HepG2 (cell line): Measurements from ENCODE around the gene RAC2. TPM values are rescaled to one million over a fixed set of nuclear protein-coding genes. Genes with fewer than 3 reads are reported as not detected.

Experiments
- ATAC-seq: fragments of 200-7000 bp; cut with Tn5 transposase; 3 replicates; pipeline ENCODE4 v1.9.1; 2020; ENCODE audit warnings: mild to moderate bottlenecking, moderate library complexity
- BruUV-seq: library from RNA; stranded (reverse); fragments of 400-500 nt; replicated peaks from 2 replicates; lab custom pipeline; 2021; lab: Mats Ljungman, UMichigan
- CTCF ChIA-PET: fragments of 300-600 bp; formaldehyde crosslinking; extraction: SDS; loops from one replicate; lab custom pipeline; 2021; ENCODE audit warnings: low total read pairs, inconsistent platforms, low intra/inter-chr PET ratio; lab: Yijun Ruan, JAX
- POLR2A ChIA-PET: fragments of 350-600 bp; sonication (Branson Sonifier 250); formaldehyde crosslinking; loops from one replicate; lab custom pipeline; 2020; ENCODE audit warnings: antibody characterized with exemption, inconsistent platforms; lab: Yijun Ruan, JAX
- DNase-seq: peaks from one replicate; pipeline ENCODE4 v3.0.0-alpha.2; 2015; ENCODE audit warnings: low spot score
- FAIRE-seq: peaks from 3 replicates; lab custom pipeline; 2011; peaks lifted over from hg19 to GRCh38; lab: Jason Lieb, UNC
- H2AFZ ChIP-seq: one replicate; pipeline ENCODE4 v1.6.1; 2011; ENCODE audit warnings: low read length, inconsistent platforms
- H3K27ac ChIP-seq: fragments of 300-600 bp; 3 replicates; pipeline ENCODE4 v1.8.0; 2011; ENCODE audit warnings: mixed run types, mild to moderate bottlenecking, mixed read lengths, low read length, inconsistent platforms; ENCODE audit not compliant: insufficient read depth; ENCODE audit errors: extremely low read length
- H3K27me3 ChIP-seq, 2 experiments: fragments of 200-600 bp in 1 of 2; 2 replicates in 1 of 2; 3 replicates in 1 of 2; pipeline versions ENCODE4 v1.6.0 to v1.8.0; 2011; ENCODE audit warnings: low read length in 2 of 2, mild to moderate bottlenecking in 2 of 2, moderate library complexity in 2 of 2, inconsistent platforms in 1 of 2; ENCODE audit not compliant: insufficient read depth in 2 of 2, control insufficient read depth in 1 of 2
- H3K36me3 ChIP-seq, 2 experiments: fragments of 200-600 bp in 1 of 2; replicated peaks in 1 of 2; 2 replicates in 1 of 2; 3 replicates in 1 of 2; pipeline versions ENCODE4 v1.5.1 to v1.8.0; 2011; ENCODE audit warnings: low read length in 2 of 2, inconsistent platforms in 1 of 2; ENCODE audit not compliant: insufficient read depth in 2 of 2, control insufficient read depth in 1 of 2
- H3K4me1 ChIP-seq: 2 replicates; pipeline ENCODE4 v1.5.1; 2012; ENCODE audit warnings: low read length, inconsistent platforms; ENCODE audit not compliant: insufficient read depth
- H3K4me2 ChIP-seq: 2 replicates; pipeline ENCODE4 v1.6.0; 2011; ENCODE audit warnings: low read depth, low read length, inconsistent platforms
- H3K4me3 ChIP-seq, 3 experiments: fragments of 200-600 bp in 1 of 3; sonication (generic), shearing (Covaris generic) in 1 of 3; replicated peaks in 1 of 3; 2 replicates each; pipeline ENCODE4 v1.5.1; 2011 to 2016; ENCODE audit warnings: low read length in 3 of 3, inconsistent platforms in 2 of 3, low read depth in 2 of 3, mild to moderate bottlenecking in 2 of 3, control low read depth in 1 of 3, mixed read lengths in 1 of 3; ENCODE audit not compliant: insufficient read depth in 1 of 3
- H3K79me2 ChIP-seq: one replicate; pipeline ENCODE4 v1.6.1; 2011; ENCODE audit warnings: low read length, inconsistent platforms; ENCODE audit not compliant: insufficient read depth
- H3K9ac ChIP-seq: 2 replicates; pipeline ENCODE4 v1.6.0; 2011; ENCODE audit warnings: mild to moderate bottlenecking, low read depth, low read length, inconsistent platforms; ENCODE audit not compliant: insufficient read depth
- H3K9me3 ChIP-seq: 2 replicates; pipeline ENCODE4 v1.5.1; 2012; ENCODE audit warnings: mild to moderate bottlenecking, low read length
- H4K20me1 ChIP-seq: 2 replicates; pipeline ENCODE4 v1.6.0; 2011; ENCODE audit warnings: inconsistent platforms, mild to moderate bottlenecking, low read length, moderate library complexity; ENCODE audit not compliant: insufficient read depth
- ARNTL ChIP-seq: sonication (generic); formaldehyde crosslinking; IDR thresholded peaks from 2 replicates; pipeline ENCODE4 v1.4.0; 2020; ENCODE audit warnings: mild to moderate bottlenecking, missing genetic modification reagents
- BCLAF1 ChIP-seq: fragments of 450-650 bp; IDR thresholded peaks from 2 replicates; pipeline ENCODE4 v1.6.1; 2017; ENCODE audit warnings: mild to moderate bottlenecking
- HIC2 ChIP-seq: sonication (generic); formaldehyde crosslinking; IDR thresholded peaks from 2 replicates; pipeline ENCODE4 v1.9.0; 2022; ENCODE audit warnings: low read depth, missing genetic modification reagents
- ISL2 ChIP-seq: sonication (generic); formaldehyde crosslinking; IDR thresholded peaks from 2 replicates; pipeline ENCODE4 v1.5.0; 2020; ENCODE audit warnings: missing genetic modification reagents
- NBN ChIP-seq: fragments of 450-650 bp; conservative IDR thresholded peaks from 2 replicates; pipeline ENCODE4 v1.6.1; 2017
- ZFP1 ChIP-seq: IDR thresholded peaks from 2 replicates; pipeline ENCODE4 v1.6.1; 2016
- ZNF747 ChIP-seq: sonication (generic); formaldehyde crosslinking; IDR thresholded peaks from 2 replicates; pipeline ENCODE4 v1.8.1; 2023; ENCODE audit warnings: missing genetic modification reagents, mild to moderate bottlenecking, borderline replicate concordance
- ZNF780A ChIP-seq: sonication (generic); formaldehyde crosslinking; IDR thresholded peaks from 2 replicates; pipeline ENCODE4 v1.8.0; 2022; ENCODE audit warnings: mild to moderate bottlenecking, missing genetic modification reagents, moderate library complexity
- in situ Hi-C: cut with HindIII; loops from 2 replicates; pipeline ENCODE4 v1.10.0; 2017; ENCODE audit warnings: low pct_unique_long_range_greater_than_20kb; ENCODE audit not compliant: extremely low pct_ligation_motif_present
- intact Hi-C: fragments of 100-400 bp; cut with micrococcal nuclease; formaldehyde crosslinking; loops from one replicate; pipeline ENCODE4 v1.10.0; 2022; ENCODE audit not compliant: unreplicated experiment
- polyA plus RNA-seq, 8 experiments: library from polyadenylated mRNA; depleted of rRNA in 3 of 8; stranded (reverse) in 7 of 8; unstranded in 1 of 8; fragments of >200 nt; fragmentation: Illumina TruSeq in 4 of 8; extraction: Trizol in 4 of 8; gene quantifications; 2 replicates each; pipeline versions ENCODE4 v1.2.1 to v1.2.3, GENCODE V29; 2011 to 2016; ENCODE audit warnings: low read depth in 4 of 8, missing spikeins in 1 of 8, mixed read lengths in 1 of 8; ENCODE audit not compliant: insufficient read depth in 1 of 8
- total RNA-seq, 5 experiments: library from RNA; depleted of rRNA; stranded (reverse); fragments of >200 nt; fragmentation: Illumina TruSeq; extraction: Trizol; gene quantifications; 2 replicates each; pipeline ENCODE4 v1.2.3, GENCODE V29; 2016; ENCODE audit warnings: low read depth in 1 of 5

RAC2 gene
- total and polyA plus RNA-seq, 2 of the 13 experiments (the other 11 are each of a cell fraction or from before 2014, with no cell fraction given): 0.73 TPM; not detected in 1

- TF ChIP-seq BCLAF1: no peak
- TF ChIP-seq ZFP1 (CRISPR knock-in tag): no peak
- TF ChIP-seq ZNF780A (CRISPR knock-in tag): no peak
- TF ChIP-seq ARNTL (CRISPR knock-in tag): no peak
- no peak for TF ChIP-seq ISL2 (CRISPR knock-in tag)
- no peak for TF ChIP-seq HIC2
Observed at GRCh38 chr22:37256075-37256726, 12.1 kb upstream of the RAC2 start (continued).

GRCh38 chr22:37255558-37256006 lies 11.5 kb upstream of the RAC2 start:
- no TSS peak for BruUV-seq
- Histone ChIP-seq H3K36me3 (no peaks in the 10 kb centered on the region), H3K79me2 (no peaks in the 10 kb centered on the region), H3K4me2 (no peak overlapping the region), H3K9me3 (no peaks in the 10 kb centered on the region), H4K20me1 (no peaks in the 10 kb centered on the region), H3K4me3 (no peak overlapping the region), H3K27me3 (peaks cover 0 to 11% of the 10 kb centered on the region in 2 experiments; a peak in 3 of 5 replicates), H3K27ac (no peak overlapping the region), H2AFZ (no peak overlapping the region), H3K4me1 (no peaks in the 10 kb centered on the region), H3K9ac (no peak overlapping the region)
- intact Hi-C loops (no loop called here), in situ Hi-C loops (no loop called here)
- DNase-seq (no peak), ATAC-seq (no peak), FAIRE-seq (no peak)
- ChIA-PET CTCF (no interaction called here), POLR2A (no interaction called here)
- no peak for TF ChIP-seq ZNF747 (CRISPR knock-in tag)
- TF ChIP-seq NBN: 0 out of 2 replicates have a peak, but pooled peaks have one; percentile 24
